Fibroblast of the conjunctiva (primary cell): ENCODE measurements around the gene EGLN1.
"Not testable (repeated sequence)": the region's sequence is repeated elsewhere in the genome, so short reads cannot be mapped to it uniquely, and the experiment has no call there.

ENCODE experiments used
- DNase-seq: peaks from one replicate; pipeline ENCODE4 v3.0.0-alpha.2; 2010; ENCODE audit warnings: low read depth

The EGLN1 gene

DNA sequence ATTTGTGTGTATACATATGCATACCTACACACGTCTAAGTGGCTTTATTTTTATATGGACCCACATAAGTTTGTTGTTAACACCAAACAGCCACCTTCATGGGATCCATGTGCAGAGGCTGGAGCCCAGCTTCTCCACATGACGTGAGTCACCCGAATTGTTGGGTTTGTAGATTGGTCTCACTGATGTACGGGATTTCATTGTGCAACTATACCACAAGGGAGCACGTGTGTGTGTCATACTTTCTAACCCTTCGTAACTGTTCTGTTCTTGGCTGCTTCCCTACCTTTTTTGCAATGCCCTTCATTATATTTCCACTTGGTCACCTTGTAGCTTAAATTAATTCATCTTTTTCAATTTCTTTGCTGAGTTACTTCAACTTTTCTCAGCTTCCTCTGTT is 63.0 kb downstream of the EGLN1 start:
- DNase-seq, result peak; percentile 77

DNA sequence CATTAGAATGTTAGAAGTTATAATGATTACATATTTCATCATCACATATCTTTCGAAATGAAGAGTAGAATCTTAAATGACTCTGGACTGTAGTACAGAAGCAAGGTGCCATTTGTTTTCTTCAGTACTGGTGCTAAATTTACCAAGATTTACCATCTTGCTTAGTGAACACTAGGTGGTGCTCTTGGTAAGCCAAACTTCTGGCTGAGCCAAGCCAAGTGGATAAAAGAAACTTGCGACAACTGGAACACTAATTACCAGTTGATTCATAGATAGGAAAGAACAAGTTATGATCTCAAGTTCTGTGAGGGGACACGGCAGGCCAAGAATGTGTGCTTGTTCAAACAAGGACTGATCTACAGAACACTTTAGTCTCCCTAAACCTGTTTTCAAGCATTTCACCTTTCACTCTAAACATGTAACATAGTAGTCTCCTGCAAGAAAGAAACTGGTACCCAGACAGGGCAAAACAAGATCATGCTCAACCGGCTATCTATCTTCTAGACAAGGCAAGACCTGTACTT is 64.2 kb downstream of the EGLN1 start:
- DNase-seq, result peak; percentile 63

DNA sequence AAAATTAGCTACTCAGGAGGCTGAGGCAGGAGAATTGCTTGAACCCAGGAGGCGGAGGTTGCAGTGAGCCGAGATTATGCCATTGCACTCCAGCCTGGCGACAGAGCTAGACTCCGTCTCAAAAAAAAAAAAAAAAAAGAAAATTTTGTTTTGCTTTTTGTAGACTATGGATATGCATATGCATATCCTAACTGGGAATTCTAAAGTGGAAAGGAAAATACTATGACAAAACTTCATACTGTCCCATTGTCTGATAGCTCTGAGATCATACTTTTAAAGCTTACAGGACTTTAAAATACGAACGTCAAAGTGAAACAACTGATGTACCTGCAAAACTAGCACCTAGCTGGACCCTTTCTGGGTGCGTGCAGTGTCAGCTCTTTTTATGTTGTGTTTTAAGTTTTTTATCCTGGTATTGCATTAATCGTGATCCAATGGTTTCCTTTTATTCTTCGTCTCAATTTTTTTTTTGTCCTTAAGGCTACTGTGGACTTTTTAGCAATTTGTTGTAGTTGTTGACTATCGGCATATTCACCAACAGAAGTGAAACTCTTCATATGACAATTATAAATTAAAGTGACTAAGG is 64.8 kb downstream of the EGLN1 start:
- DNase-seq, result no peak

DNA sequence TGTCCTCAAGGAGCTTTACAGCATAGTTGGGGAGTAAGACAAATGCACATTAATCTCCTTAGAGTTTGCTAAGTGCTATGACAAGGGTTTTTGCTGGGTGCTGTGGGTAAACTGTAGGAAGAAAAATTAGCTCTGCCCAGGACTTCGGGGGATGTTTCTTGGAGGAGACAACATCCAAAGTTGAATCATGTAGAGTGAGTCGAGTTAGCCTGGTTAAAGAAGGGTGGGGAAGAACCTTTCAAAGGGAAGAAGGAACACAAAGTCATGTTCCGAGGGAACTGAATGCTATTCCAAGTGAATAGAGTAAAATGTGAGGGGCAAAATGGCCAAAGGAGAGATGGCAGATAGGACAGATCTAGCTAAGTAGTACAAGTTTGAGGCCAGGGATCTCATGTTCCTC is 66.9 kb downstream of the EGLN1 start:
- DNase-seq, result no peak

DNA sequence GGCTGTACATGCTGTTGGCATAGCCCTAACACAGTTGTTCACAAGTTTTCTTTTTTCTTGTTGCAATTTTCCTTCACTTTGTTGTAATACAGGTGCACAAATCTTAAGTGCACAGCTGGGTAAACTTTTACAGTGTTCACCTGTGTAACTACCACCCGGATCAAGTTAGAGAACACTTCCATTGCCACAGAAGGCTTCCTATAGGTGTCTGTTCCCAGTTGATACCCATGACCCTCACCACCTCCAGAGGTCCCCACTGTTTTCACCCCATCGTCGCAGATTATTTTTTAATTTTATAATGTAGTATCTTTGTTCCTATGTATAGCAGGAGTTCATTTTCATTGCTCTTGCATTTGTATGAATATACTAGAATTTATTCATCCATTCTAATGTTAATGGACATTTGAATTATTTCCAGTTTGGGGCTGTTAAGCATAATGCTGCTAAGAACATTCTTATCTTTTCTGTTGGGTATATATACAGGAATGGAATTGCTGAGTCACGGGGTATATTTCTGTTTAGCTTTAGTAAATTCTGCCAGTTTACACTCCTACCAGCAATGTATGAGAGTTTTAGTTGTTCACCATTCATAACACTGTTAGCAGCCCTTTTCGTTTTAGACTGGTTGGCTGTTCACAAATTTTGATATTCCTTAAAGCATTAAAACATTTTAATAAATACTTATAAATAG is 67.6 kb downstream of the EGLN1 start:
- no peak for DNase-seq

DNA sequence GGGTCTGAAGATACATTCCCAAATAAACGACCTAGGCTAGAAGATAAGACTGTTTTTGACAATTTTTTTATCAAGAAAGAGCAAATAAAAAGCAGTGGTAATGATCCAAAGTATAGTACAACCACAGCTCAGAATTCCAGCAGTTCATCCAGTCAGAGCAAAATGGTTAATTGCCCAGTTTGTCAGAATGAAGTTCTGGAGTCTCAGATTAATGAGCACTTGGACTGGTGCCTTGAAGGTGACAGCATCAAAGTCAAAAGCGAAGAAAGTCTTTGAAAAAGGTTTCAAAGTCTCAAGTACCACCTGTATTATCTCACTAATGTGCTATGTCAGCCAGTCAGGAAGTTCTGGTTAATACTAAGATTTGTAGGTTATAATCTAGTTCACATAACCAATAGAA is 69.0 kb downstream of the EGLN1 start:
- no peak for DNase-seq

DNA sequence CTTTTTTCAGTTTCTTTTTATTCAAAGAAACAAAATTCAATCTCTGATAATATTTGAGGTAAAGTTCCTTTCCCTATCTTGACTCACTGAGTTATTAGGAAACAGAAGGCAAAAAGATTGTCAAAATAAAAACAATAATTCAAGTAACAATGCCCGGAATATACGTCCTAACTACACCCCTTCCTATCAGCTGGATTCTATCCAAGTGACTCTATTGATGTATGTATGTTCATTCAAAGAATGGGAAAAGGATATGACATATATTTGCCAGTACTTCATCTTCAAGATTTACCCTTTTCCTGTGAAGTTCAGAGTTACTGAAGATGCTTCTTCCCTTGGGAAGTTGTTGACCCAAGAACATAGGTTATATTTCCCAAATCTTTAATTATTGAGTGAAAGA is 70.3 kb downstream of the EGLN1 start:
- DNase-seq, result no peak

DNA sequence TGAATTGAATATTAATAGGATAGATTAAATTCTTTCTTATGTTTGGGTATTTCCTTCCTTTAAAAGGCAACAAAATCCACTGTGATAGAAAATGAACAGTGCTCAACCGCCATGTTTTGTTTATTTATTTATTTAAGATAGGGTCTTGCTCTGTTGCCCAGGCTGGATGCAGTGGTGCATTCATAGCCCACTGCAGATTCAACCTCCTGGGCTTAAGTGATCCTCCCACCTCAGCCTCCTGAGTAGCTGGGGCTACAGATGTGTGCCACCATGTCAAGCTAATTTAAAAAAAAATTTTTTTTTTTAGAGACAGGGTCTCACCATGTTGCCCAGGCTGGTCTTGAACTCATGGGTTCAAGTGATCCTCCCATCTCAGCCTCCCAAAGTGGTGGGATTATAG is 73.2 kb downstream of the EGLN1 start:
- DNase-seq, result not testable (repeated sequence)

DNA sequence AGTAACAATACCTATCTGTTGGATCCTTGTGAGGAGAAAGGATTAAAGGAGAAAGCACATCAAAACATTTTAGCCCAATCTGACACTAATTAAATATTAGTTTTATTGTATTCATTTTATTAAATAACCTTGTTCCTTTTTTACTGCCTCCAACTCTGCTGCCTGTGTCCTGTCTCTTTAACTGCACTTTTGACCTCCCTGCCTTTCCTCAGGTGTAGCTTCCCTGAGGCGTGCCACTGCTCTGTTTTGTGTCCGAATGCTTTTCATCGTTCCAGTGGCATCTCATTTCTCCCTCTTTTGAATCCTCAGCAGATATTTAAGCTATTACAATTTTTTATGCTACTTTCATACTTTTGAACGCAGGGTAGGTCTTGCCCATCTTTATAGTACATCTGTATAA is 73.6 kb downstream of the EGLN1 start:
- DNase-seq, result no peak

DNA sequence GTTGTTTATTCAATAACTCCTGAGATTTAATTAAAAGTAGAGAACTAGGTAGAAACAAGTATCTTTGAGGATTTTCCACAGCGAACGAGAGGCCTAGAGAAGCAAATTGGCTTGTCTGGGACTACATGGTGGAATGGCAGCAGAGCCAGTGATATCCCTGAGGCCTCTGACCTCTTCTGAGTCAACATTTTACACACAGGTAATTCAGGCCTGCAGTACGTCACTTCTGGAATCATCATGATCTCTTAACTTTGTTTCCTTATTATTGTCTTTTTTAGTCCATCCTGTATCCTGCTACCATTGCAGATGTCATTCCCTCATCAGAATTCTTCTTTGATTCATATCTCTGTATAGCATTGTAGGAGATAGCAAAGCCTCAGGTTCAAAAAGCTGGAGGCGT is 74.1 kb downstream of the EGLN1 start:
- no peak for DNase-seq

DNA sequence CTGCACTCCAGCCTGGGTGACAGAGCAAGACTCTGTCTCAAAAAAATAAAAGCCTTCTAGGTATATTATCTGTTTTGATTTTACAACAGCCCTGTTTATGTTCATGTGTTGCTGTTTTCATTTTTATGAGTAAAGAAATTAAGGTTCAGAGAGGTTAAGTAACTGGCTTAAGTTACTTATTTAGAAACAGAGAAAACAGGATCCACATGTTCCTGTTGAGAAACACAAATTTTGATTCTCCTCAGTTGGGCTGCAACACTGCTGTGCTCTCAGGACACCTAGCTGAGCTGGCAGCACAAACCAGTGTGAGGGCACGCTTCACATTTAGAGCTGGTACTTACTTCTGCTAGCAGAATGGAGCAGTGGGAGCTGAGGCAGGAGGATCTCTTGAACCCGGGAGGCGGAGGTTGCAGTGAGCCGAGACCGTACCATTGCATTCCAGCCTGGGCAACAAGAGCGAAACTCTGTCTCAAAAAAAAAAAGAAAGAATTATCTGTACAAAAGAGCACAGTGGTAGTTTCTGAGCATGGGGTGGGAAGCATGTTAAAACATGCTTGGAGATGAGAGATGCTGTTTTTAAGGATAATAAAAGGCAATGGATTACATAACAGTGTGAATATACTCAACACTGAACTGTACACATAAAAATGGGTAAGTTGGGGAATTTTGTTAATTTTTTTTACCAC is 81.6 kb downstream of the EGLN1 start:
- DNase-seq, result no peak

DNA sequence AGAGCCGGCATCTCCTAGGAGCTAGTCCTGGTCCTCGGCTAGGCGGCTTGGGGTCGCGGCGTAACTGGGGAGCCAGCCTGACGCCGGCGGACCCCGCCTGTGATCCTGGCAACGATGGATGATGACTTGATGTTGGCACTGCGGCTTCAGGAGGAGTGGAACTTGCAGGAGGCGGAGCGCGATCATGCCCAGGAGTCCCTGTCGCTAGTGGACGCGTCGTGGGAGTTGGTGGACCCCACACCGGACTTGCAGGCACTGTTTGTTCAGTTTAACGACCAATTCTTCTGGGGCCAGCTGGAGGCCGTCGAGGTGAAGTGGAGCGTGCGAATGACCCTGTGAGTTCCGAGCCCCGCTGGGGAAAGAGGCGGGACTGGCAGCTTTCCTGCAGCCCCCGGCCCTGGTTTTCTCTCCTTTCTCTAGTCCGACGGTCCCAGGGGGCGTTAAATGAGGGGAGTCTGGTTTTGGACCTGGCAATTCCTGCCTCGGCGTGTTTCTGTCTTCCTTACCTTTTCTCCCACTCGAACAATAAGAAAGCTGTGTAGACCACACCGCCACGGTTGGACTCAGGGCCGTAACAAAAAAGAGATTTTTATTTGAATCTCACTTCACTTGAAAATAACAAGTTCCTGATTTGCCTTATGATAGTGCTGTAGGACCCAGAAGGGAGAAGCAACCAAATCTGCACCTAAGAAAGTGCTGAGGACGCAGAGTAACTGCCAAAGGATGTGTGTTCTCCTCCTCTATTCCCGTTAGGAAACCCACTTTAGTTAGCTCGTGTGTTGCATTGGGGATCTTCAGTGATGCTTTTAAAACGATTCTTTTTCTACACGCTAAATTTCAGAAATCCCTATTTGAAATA is 83.6 kb downstream of the EGLN1 start, which contains the start of gene SPRTN:
SPRTN (plus strand) TSS at position 24 of the 859 bp plus-strand sequence; CDS start at position 115, 91 bp downstream.
- no peak for DNase-seq

DNA sequence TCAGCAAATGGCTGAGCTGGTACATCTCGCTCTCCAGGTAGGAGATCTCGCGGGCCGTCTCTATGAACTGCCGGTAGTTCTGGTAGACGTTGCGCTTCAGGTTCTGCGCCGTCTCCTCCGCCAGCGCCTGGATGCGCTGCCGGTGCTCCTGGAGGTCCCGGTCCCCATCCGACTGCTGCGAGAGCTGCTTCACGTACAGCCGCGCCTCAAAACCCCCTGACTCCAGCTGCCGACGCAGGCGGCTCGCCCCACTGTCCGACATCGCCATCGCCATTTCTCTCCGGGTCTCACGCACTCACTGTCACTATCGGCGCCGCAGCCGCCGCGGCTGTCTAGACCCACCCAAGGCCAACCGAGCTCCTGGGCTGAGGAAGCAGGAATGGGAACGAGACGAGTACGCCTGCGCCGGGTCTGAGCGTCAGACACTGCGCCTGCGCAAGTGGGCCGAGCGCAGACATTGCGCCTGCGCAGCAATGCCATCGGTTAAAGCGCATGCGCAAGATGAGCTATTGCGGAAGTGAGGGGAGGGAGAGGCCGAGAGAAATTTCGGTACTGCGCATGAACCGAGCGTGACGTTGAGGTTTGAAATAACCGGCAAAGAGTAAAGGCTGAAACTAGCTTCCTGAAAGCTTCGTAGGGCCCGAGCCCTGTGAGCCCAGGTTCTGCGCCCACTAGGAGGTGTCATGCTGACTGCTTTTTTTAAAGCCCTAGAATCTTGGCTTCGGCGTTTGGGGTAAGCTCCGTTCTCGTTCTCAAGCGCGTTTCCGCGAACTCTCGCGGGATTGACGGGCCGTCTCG is 84.4 kb downstream of the EGLN1 start, which contains the start of gene EXOC8:
EXOC8 (minus strand) TSS at position 381 of the 798 bp plus-strand sequence; CDS start at position 274, 107 bp downstream.
- peak; percentile 97 for DNase-seq

DNA sequence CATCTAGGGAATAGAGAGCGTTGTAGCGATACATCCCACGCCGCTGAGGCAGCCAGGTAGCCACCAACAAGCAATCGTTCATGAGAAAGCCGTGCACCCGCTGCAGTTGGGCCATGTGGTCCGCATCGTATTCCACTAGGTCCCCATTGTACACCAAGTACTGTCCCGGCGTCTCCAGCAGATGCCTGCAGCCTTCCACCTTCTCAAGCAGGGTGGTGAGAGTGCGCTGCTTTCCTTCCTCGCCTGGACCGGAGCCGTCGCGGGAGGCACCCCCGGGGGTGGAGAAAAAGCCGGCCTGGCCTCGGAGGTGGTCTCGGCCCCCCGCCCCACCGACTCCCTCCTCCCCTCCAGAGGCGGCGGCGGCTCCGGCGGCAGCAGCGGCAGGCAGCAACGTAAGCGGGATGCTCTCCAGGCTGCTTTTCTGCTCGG is 85.0 kb downstream of the EGLN1 start:
- no peak for DNase-seq

DNA sequence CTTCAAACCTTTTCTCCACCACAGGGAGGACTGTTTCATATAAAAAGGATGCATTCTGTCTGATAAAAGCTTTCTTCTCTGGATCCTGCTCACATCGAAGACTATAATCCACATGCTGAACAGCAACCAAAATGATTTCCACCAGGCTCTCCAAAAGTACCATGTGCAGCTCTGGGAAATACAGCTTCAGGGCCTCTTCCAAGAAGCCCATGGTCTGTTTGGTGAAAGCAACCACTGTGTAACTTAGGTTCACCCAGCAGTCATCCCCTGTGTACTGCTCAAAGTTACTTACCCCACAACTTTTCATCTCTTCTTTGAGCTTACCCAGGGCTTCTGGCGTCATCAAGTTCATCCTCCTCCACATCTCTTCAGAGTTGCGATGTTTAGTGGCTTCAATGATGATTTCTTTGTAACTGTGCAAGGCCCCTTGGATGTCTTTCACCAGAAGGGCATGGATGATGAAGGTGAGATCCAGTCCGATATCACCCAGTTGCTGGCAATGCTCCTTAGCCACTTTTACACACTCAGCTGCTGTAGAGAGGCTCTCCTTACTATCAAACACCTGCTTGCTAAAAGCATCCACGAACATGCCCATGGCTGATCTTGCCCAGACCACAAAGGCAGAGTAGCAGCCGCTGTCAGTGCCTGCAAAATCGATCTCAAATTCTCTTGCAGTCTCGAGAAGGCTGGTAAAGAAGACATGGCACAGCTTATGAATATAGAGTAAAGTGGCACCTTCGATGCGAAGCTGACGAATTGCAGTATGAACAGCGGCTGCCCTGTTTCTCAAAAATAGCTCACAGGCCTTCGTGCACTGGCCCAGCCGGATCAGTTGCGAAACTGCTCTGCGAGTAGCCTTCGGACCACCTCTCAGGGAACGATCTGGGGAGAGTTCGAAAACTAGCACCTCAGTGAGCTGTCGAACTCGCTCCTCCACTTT is 86.2 kb downstream of the EGLN1 start:
- no peak for DNase-seq

DNA sequence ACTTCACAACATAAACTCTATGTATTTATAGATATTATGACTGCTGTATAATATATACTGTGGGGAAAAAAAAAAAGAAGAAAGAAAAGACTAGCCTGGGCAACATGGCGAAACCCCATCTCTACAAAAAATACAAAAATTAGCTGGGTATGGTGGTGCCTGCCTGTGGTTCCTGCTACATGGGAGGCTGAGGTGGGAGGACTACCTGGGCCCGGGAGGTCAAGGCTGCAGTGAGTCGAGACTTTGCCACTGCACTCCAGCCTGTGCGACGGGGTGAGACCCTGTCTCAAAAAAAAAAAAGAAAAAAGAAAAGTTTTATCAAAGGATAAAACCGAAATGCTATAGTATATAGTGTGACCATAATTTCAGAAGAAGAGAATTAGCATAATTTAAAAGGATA is 87.1 kb downstream of the EGLN1 start:
- DNase-seq, result no peak

DNA sequence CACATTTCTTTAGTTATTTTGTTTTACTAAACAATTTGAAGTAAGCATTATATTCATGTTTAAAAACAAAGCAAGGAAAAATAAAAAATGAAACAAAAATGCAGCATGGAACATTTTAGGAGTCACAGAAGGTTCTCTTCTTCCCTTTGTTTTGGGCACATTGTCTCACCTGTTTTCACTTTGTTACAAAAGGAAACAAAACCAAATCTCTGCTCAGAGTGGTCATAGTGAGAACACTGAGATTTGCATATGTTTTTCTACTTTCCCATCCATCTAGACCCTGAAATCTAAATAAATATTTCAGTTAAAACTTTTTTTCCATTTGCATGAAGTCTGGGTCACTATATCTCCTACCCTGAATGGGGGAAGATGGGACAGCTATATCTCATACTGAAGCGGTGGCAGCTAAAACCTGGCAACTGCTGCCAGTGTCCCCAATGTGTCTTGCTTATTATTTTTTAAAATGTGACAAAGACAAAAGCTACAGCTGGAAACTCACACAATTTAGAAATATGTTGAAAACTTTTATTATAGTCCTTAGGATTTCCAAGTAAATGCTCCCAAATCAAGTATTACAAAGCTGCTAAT is 87.9 kb downstream of the EGLN1 start:
- no peak for DNase-seq

DNA sequence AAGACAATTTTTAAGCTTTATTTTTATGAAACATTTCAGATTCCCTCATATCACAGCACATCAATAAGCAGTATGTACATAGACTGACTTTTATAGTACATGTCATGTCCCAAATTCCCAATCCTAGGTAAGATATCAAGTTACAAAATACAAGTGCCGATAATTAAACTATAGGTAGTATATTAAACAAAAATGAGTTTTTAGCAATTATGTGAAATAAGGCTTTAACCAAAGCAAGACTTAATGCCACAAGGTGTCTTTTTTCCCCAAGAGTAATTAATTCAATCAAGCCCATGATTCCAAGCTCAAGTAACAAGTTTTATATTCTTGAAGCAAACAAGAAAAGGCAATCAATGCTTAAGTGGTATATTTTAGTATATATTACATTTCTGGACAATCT is 89.3 kb downstream of the EGLN1 start:
- no peak for DNase-seq

DNA sequence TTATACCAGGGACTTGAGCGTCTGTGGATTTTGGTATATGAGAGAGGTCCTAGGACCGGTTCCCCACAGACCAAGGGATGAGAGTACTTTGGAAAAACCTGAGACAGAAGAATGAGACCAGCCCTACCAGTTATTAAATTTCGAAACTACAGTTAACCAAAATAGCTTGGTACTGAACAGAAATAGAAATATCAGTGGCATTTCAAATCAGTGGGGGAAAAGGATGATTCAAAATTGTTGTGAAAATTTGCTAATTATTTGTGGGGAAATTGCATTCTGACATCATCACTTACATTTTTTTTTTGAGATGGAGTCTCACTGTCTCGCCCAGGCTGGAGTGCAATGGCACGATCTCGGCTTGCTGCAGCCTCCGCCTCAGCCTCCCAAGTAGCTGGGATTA is 92.6 kb downstream of the EGLN1 start:
- DNase-seq, result no peak

DNA sequence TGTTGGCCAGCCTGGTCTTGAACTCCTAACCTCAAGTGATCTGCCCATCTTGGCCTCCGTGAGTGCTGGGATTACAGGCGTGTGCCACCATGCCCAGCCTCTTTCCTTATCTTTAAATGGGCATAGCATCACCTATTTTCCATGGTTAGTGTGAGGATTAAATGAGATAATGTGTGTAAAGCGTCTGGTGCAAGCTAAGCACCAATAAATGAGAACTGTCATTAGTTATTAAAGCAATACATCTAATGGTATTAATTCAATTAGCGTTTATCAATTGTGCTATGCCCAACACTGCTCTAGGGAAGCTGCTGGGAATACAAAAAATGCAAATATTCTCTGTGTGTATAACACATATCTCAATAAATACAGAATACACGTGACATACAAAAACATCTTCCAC is 94.5 kb downstream of the EGLN1 start:
- no peak for DNase-seq
